ENCODE data around the gene MFN2.

The MFN2 gene

DNA sequence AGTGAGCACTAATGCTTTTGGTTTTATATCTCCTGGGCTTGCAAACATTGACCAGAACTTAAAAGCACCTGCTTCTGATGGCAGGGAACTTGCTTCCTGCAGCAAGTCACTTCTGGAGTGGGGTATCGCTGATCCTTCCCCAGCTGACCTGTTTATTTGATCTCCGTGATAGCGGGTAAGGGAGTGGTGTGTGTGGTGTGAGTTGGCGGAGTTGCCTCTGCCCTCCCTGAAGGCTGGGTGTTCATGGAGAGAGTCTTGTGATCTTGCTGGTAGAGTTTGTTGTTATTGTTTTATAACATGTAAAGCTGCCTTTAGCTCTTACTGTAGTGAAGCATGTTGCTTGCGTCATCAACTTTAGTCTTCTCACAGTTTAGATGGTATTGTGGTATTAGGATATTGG is 3.9 kb downstream of the MFN2 start:
- Histone ChIP-seq H3K9me3 (ENCODE audit: severe bottlenecking) (no peaks in the 10 kb centered on the region), H3K4me3 (ENCODE audit: severe bottlenecking) (no peak overlapping the region), H3K4me1 (ENCODE audit: insufficient read depth, poor library complexity, severe bottlenecking) (peaks cover 15% of the 10 kb centered on the region), H3K27ac (ENCODE audit: poor library complexity, severe bottlenecking) (no peak overlapping the region), H3K36me3 (ENCODE audit: low read depth) (peaks cover 68% of the 10 kb centered on the region), H3K27me3 (ENCODE audit: insufficient read depth, poor library complexity, severe bottlenecking) (no peaks in the 10 kb centered on the region)
- DNase-seq (ENCODE audit: low spot score) (no peak), ATAC-seq (ENCODE audit: low read depth) (no peak)
- TF ChIP-seq, protein P1, sequence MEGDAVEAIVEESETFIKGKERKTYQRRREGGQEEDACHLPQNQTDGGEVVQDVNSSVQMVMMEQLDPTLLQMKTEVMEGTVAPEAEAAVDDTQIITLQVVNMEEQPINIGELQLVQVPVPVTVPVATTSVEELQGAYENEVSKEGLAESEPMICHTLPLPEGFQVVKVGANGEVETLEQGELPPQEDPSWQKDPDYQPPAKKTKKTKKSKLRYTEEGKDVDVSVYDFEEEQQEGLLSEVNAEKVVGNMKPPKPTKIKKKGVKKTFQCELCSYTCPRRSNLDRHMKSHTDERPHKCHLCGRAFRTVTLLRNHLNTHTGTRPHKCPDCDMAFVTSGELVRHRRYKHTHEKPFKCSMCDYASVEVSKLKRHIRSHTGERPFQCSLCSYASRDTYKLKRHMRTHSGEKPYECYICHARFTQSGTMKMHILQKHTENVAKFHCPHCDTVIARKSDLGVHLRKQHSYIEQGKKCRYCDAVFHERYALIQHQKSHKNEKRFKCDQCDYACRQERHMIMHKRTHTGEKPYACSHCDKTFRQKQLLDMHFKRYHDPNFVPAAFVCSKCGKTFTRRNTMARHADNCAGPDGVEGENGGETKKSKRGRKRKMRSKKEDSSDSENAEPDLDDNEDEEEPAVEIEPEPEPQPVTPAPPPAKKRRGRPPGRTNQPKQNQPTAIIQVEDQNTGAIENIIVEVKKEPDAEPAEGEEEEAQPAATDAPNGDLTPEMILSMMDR (IDR thresholded peaks at IDR 0.05; ENCODE audit: poor library complexity, severe bottlenecking): no peak

DNA sequence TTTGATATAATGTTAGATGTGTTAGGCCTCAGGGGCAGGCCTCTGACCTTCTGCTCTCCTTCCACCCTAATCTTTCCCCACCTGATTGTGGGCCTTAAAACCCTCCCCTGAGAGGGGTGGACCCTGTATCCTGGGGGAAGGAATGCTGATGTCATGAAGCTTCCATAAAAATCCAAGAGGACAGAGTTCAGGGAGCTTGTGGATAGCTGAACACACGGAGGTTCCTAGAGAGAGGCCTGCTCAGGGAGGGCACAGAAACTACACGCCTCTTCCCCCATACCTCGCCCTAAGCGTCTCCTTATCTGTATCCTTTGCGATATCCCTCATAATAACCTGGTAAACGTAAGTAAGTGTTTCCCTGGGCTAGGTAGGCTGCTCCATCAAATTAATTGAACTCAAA is 4.3 kb downstream of the MFN2 start:
- H3K9me3 ChIP-seq (ENCODE audit: severe bottlenecking): no peaks in the 10 kb centered on the region
- ATAC-seq (ENCODE audit: low read depth) (no peak), DNase-seq (ENCODE audit: low spot score) (no peak)
- H3K27me3 ChIP-seq (ENCODE audit: insufficient read depth, poor library complexity, severe bottlenecking): no peaks in the 10 kb centered on the region
- peaks cover 73% of the 10 kb centered on the region for H3K36me3 ChIP-seq (ENCODE audit: low read depth)
- H3K4me1 ChIP-seq (ENCODE audit: insufficient read depth, poor library complexity, severe bottlenecking): peaks cover 10% of the 10 kb centered on the region
- TF ChIP-seq, protein P1 (IDR thresholded peaks at IDR 0.05; ENCODE audit: poor library complexity, severe bottlenecking): no peak
- H3K4me3 ChIP-seq (ENCODE audit: severe bottlenecking): no peak overlapping the region
- H3K27ac ChIP-seq (ENCODE audit: poor library complexity, severe bottlenecking): no peak overlapping the region

DNA sequence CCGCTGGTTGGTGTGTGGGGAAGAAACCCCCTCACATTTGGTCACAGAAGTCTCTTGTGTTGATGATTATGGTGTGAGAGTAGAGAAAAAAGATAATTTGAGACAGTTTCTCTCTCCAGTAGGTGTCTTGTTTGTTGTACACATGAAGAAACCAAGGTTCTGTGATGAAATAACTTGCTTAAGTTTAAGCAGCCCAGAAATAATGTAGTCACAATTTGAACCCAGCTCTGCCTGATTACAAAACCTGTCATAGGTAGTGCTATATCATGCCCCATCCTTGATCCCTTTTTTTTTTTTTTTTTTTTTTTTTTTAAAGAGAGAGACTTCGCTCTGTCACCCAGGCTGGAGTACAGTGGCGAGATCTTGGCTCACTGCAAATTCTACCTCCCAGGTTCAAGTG is 4.9 kb downstream of the MFN2 start:
- Histone ChIP-seq H3K9me3 (ENCODE audit: severe bottlenecking) (no peaks in the 10 kb centered on the region), H3K4me1 (ENCODE audit: insufficient read depth, poor library complexity, severe bottlenecking) (peaks cover 9% of the 10 kb centered on the region), H3K27me3 (ENCODE audit: insufficient read depth, poor library complexity, severe bottlenecking) (no peaks in the 10 kb centered on the region), H3K27ac (ENCODE audit: poor library complexity, severe bottlenecking) (no peak overlapping the region), H3K36me3 (ENCODE audit: low read depth) (peaks cover 79% of the 10 kb centered on the region), H3K4me3 (ENCODE audit: severe bottlenecking) (no peak overlapping the region)
- TF ChIP-seq, protein P1 (IDR thresholded peaks at IDR 0.05; ENCODE audit: poor library complexity, severe bottlenecking): no peak
- no peak for DNase-seq (ENCODE audit: low spot score)
- ATAC-seq (ENCODE audit: low read depth): no peak

DNA sequence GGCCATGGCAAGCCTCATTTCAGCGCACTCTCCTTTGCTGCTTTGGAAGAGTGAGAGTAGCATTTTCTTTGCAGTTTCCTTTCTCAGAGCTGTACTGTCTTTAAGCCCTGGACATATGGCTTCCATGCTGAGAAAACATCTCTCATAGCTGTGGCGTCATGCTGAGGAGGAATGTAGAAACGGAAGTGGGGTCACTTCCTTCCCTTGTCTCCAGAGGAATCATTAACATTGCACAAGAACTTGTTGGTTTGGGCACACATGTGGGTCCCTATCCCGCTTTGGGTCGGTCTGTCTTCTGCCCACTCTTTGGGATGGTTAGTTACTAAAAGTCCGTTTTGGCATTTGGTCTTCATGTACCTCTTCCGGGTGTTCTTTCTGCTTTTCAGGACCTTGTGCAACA is 5.6 kb downstream of the MFN2 start:
- Histone ChIP-seq H3K27ac (ENCODE audit: poor library complexity, severe bottlenecking) (no peak overlapping the region), H3K4me1 (ENCODE audit: insufficient read depth, poor library complexity, severe bottlenecking) (peaks cover 9% of the 10 kb centered on the region), H3K9me3 (ENCODE audit: severe bottlenecking) (no peaks in the 10 kb centered on the region), H3K36me3 (ENCODE audit: low read depth) (peaks cover 86% of the 10 kb centered on the region), H3K27me3 (ENCODE audit: insufficient read depth, poor library complexity, severe bottlenecking) (no peaks in the 10 kb centered on the region), H3K4me3 (ENCODE audit: severe bottlenecking) (no peak overlapping the region)
- TF ChIP-seq, protein P1 (IDR thresholded peaks at IDR 0.05; ENCODE audit: poor library complexity, severe bottlenecking): no peak
- DNase-seq (ENCODE audit: low spot score): no peak
- no peak for ATAC-seq (ENCODE audit: low read depth)

DNA sequence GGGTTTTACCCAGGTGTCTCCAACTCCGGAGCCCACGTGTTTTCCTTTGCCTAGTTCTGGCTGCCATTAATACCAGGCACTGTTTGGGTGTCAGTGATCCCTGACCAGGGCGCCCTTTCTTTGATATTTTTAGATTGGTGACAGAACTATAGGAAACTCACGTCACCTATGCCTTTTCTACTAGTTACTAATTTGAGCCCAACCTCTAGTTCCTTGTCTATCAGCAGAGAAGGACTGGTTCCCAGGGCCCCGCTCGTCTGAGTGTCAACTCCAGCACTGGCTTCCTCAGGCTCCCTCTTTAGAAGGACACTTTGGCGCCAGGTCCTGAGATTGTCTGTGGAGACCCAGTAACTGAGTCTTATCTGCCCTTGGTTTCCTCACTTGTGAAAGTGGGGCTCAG is 9.4 kb downstream of the MFN2 start:
- Histone ChIP-seq H3K27ac (ENCODE audit: poor library complexity, severe bottlenecking) (no peak overlapping the region), H3K4me3 (ENCODE audit: severe bottlenecking) (no peak overlapping the region), H3K9me3 (ENCODE audit: severe bottlenecking) (no peaks in the 10 kb centered on the region), H3K4me1 (ENCODE audit: insufficient read depth, poor library complexity, severe bottlenecking) (no peaks in the 10 kb centered on the region), H3K27me3 (ENCODE audit: insufficient read depth, poor library complexity, severe bottlenecking) (no peaks in the 10 kb centered on the region), H3K36me3 (ENCODE audit: low read depth) (peaks cover 89% of the 10 kb centered on the region)
- no peak for DNase-seq (ENCODE audit: low spot score)
- TF ChIP-seq, protein P1 (IDR thresholded peaks at IDR 0.05; ENCODE audit: poor library complexity, severe bottlenecking): no peak
- ATAC-seq (ENCODE audit: low read depth): no peak

Data from RWPE2 (cell line).